GM21526 (cell line): ENCODE results near the gene SPG11.
"Not testable (repeated sequence)": the region's sequence is repeated elsewhere in the genome, so short reads cannot be mapped to it uniquely, and the experiment has no call there.

Experiments used
- ATAC-seq: cut with Tn5 transposase; IDR thresholded peaks from one replicate; pipeline ENCODE4 v1.9.1; 2021; ENCODE audit warnings: moderate library complexity; ENCODE audit not compliant: unreplicated experiment, low FRiP score

Gene SPG11, protein sequence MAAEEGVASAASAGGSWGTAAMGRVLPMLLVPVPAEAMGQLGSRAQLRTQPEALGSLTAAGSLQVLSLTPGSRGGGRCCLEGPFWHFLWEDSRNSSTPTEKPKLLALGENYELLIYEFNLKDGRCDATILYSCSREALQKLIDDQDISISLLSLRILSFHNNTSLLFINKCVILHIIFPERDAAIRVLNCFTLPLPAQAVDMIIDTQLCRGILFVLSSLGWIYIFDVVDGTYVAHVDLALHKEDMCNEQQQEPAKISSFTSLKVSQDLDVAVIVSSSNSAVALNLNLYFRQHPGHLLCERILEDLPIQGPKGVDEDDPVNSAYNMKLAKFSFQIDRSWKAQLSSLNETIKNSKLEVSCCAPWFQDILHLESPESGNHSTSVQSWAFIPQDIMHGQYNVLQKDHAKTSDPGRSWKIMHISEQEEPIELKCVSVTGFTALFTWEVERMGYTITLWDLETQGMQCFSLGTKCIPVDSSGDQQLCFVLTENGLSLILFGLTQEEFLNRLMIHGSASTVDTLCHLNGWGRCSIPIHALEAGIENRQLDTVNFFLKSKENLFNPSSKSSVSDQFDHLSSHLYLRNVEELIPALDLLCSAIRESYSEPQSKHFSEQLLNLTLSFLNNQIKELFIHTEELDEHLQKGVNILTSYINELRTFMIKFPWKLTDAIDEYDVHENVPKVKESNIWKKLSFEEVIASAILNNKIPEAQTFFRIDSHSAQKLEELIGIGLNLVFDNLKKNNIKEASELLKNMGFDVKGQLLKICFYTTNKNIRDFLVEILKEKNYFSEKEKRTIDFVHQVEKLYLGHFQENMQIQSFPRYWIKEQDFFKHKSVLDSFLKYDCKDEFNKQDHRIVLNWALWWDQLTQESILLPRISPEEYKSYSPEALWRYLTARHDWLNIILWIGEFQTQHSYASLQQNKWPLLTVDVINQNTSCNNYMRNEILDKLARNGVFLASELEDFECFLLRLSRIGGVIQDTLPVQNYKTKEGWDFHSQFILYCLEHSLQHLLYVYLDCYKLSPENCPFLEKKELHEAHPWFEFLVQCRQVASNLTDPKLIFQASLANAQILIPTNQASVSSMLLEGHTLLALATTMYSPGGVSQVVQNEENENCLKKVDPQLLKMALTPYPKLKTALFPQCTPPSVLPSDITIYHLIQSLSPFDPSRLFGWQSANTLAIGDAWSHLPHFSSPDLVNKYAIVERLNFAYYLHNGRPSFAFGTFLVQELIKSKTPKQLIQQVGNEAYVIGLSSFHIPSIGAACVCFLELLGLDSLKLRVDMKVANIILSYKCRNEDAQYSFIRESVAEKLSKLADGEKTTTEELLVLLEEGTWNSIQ (N-terminal part only)

DNA sequence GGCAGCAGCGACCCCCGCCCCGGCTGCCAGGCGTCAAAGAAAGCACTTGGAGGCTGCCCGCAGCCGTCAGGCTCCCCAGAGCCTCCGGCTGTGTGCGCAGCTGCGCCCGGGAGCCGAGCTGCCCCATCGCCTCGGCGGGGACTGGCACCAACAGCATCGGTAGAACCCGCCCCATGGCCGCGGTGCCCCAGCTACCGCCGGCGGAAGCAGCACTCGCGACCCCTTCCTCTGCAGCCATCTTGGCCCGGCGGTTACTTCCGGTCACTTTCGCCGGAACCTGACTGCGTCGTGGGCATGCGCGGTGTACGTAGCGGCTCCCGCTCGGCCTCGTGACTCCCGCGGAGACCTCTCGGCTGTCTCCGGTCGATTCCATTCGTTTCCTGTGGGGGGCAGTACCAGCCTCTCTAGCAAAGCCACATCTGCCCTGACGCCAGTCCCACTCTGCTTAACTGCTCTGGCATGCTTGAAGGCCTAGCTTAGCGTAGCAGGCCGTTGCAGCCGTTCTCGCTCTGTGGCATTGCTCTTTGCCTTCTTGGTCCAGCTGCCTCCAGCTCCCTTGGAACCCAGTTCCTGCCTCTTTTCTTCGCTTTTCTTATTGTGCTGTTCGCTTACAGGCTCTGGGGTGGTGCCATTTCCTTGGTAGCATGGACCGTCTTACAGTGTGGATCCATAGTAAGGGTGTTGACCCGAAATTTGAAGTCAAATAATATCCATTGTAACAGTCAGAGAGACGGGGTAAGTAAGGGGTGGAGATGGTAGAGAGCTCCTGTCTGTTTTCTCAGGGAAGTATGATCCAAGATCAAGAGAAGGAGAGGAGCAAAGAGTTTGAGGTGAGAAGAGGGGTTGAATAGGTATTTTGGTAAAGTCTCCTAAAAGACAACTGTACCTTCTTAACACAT, at the start of gene SPG11:
Gene SPG11 (minus strand): TSS at position 253 of the 899 bp plus-strand sequence. CDS start 15 bp downstream, at position 238.
- ATAC-seq, result peak; percentile 67

DNA sequence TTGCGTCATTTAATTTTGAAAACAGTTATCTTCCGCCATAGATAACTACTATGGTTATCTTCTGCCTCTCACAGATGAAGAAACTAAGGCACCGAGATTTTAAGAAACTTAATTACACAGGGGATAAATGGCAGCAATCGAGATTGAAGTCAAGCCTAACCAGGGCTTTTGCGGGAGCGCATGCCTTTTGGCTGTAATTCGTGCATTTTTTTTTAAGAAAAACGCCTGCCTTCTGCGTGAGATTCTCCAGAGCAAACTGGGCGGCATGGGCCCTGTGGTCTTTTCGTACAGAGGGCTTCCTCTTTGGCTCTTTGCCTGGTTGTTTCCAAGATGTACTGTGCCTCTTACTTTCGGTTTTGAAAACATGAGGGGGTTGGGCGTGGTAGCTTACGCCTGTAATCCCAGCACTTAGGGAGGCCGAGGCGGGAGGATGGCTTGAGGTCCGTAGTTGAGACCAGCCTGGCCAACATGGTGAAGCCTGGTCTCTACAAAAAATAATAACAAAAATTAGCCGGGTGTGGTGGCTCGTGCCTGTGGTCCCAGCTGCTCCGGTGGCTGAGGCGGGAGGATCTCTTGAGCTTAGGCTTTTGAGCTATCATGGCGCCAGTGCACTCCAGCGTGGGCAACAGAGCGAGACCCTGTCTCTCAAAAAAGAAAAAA, 49.0 kb upstream of the SPG11 start:
- no peak for ATAC-seq

DNA sequence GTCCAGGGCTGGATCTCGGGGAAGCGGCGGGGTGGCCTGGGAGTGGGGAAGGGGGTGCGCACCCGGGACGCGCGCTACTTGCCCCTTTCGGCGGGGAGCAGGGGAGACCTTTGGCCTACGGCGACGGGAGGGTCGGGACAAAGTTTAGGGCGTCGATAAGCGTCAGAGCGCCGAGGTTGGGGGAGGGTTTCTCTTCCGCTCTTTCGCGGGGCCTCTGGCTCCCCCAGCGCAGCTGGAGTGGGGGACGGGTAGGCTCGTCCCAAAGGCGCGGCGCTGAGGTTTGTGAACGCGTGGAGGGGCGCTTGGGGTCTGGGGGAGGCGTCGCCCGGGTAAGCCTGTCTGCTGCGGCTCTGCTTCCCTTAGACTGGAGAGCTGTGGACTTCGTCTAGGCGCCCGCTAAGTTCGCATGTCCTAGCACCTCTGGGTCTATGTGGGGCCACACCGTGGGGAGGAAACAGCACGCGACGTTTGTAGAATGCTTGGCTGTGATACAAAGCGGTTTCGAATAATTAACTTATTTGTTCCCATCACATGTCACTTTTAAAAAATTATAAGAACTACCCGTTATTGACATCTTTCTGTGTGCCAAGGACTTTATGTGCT, 48.4 kb upstream of the SPG11 start:
- peak; percentile 8 for ATAC-seq

GRCh38 chr15:44711096-44711742, 47.8 kb upstream of the SPG11 start, which contains the start of the genes B2M and PATL2:
B2M (plus strand) TSS chr15:44711517; CDS start chr15:44711547, 30 bp downstream.
PATL2 (minus strand) TSS chr15:44711323; CDS start chr15:44676490, 34,833 bp downstream.
- ATAC-seq, result peak; percentile 76

- no peak for ATAC-seq
Observed at GRCh38 chr15:44710236-44711095, 47.0 kb upstream of the SPG11 start.

GRCh38 chr15:44706946-44707636, 43.6 kb upstream of the SPG11 start:
- no peak for ATAC-seq

- ATAC-seq, result no peak
Observed at GRCh38 chr15:44706401-44706800, 42.9 kb upstream of the SPG11 start.

GRCh38 chr15:44705986-44706385, 42.5 kb upstream of the SPG11 start:
- no peak for ATAC-seq

DNA sequence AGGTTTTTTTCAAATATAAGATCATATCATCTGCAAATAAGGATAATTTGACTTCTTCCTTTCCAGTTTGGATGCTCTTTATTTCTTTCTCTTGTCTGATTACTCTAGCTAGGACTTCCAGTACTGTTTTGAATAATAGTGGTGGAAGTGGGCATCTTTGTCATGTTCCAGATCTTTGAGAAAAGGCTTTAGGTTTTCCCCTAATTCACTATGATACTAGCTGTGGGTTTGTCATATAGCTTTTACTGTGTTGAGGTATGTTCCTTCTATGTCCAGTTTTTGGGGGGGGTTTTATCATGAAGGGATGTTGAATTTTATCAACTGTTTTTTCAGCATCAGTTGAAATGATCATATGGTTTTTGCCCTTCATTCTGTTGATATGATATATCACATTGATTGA, 37.2 kb upstream of the SPG11 start:
- ATAC-seq, result not testable (repeated sequence)

- ATAC-seq, result no peak
Observed at GRCh38 chr15:44698641-44699040, 35.2 kb upstream of the SPG11 start.

DNA sequence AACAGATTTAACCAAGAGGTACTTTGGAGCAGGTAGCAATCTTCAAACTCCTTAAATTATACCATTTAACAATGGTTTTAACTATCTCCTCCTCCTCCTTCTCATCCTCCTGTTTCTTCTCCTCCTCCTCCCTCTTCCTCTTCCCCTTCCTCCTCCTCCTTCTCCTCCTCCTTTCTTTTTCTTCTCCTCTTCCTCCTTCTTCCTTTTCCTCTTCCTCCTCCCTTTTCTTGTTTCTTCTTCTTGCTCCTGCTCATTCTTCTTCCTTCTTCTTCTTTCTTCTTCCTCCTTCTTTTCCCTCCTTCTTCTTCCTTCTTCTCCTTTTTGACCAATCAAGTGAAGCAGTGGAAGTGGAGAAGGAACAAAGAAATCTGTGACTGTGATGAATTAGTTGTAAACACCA, 33.6 kb upstream of the SPG11 start:
- ATAC-seq, result no peak

DNA sequence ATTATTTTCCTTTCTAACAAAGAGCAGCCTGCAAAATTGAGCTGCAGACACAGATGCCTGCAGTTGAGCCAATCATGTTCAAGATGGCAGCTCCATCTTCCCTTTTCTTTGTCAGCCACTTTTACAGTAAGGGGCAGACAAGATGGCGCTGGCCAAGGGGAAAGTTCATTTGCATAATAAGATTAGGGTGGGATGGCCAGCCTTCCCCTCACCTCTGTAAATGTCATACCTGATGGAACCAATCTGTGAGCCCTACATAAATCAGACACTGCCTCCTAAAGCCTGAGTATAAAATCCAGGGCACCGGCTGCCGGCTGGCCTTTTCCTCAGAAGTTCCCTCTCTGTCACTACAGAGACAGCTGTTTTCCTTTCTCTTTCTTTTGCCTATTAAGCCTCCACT, 31.8 kb upstream of the SPG11 start:
- no peak for ATAC-seq

DNA sequence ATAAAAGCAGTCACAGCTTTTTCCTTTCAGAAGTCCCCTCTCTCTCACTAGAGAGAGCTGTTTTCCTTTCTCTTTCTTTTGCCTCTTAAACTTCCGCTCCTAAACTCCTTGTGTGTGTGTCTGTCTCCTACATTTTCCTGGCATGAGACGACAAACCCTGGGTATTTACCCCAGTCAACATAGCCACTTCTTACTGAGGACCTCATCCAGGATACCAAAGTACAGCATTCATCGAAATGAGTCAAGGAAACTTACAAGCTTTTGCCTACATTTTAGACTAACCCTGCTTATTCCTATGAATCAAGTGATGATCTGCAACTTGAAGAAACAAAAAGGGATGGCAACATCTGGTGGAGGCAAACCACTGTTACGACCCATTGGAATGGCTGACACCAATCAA, 31.0 kb upstream of the SPG11 start:
- no peak for ATAC-seq

GRCh38 chr15:44692659-44693058, 29.2 kb upstream of the SPG11 start:
- ATAC-seq, result no peak

DNA sequence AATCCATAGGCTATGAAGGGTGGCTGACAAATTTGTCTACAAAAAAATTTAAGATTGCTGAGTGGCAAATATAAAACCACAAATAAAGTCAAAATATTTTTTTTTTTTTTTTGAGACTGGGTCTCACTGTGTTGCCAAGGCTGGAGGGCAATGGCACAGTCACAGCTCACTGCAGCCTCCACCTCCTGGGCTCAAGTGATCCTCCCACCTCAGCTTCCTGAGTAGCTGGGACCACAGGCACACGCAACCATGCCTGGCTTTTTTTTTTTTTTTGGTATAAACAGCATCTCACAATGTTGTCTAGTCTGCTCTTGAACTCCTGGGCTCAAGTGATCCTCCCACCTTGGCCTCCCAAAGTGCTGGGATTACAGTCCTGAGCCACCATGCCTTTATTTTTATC, 26.8 kb upstream of the SPG11 start:
- ATAC-seq, result not testable (repeated sequence)

DNA sequence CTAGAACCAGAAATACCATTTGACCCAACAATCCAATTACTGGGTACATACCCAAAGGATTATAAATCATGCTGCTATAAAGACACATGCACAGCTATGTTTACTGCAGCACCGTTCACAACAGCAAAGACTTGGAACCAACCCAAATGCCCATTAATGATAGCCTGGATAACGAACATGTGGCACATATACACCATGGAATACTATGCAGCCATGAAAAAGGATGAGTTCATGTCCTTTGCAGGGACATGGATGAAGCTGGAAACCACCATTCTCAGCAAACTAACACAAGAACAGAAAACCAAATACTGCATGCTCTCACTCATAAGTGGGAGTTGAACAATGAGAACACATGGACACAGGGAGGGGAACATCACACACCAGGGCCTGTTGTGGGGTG, 25.9 kb upstream of the SPG11 start:
- ATAC-seq, result not testable (repeated sequence)
